Dermis blood vessel endothelial cell (primary cell): ENCODE data around the gene ETS1. TPM values are rescaled to one million over a fixed set of nuclear protein-coding genes. Genes with fewer than 3 reads are reported as not detected.

Experiments
- DNase-seq: peaks from one replicate; pipeline ENCODE4 v3.0.0; 2010
- total RNA-seq: library from RNA; depleted of rRNA; stranded (reverse); fragments of >200 nt; gene quantifications from 2 replicates; pipeline ENCODE4 v1.2.3, GENCODE V29; 2014

ETS1 gene
- total RNA-seq, 1 donor from 2014 or later: 128 TPM

GRCh38 chr11:128618603-128619002, 31.2 kb upstream of the ETS1 start:
- no peak for DNase-seq

GRCh38 chr11:128616161-128616560, 28.8 kb upstream of the ETS1 start:
- DNase-seq: no peak

- no peak for DNase-seq
These were observed 28.3 kb upstream of the ETS1 start for GRCh38 chr11:128615612-128616011.

- no peak for DNase-seq
These were observed 27.7 kb upstream of the ETS1 start for GRCh38 chr11:128615076-128615475.

- DNase-seq: no peak
These were observed 26.7 kb upstream of the ETS1 start for GRCh38 chr11:128614026-128614425.

- DNase-seq: no peak
These were observed 26.1 kb upstream of the ETS1 start for GRCh38 chr11:128613300-128613995.

- peak; percentile 72 for DNase-seq
These were observed 23.6 kb upstream of the ETS1 start for GRCh38 chr11:128610721-128611617.

GRCh38 chr11:128609785-128610184, 22.4 kb upstream of the ETS1 start:
- DNase-seq: no peak

GRCh38 chr11:128608746-128609407, 21.5 kb upstream of the ETS1 start:
- DNase-seq: no peak

GRCh38 chr11:128607819-128608218, 20.5 kb upstream of the ETS1 start:
- DNase-seq: no peak

- peak; percentile 83 for DNase-seq
These were observed 17.4 kb upstream of the ETS1 start for GRCh38 chr11:128604723-128605122.

- DNase-seq: no peak
These were observed 16.5 kb upstream of the ETS1 start for GRCh38 chr11:128603752-128604414.

GRCh38 chr11:128603003-128603696, 15.8 kb upstream of the ETS1 start:
- DNase-seq: no peak

- no peak for DNase-seq
These were observed 12.4 kb upstream of the ETS1 start for GRCh38 chr11:128599729-128600128.

- DNase-seq: no peak
These were observed 11.3 kb upstream of the ETS1 start for GRCh38 chr11:128598506-128599150.

- no peak for DNase-seq
These were observed 10.7 kb upstream of the ETS1 start for GRCh38 chr11:128598096-128598495.

GRCh38 chr11:128597209-128597608, 9.9 kb upstream of the ETS1 start:
- DNase-seq: no peak

GRCh38 chr11:128596250-128596649, 8.9 kb upstream of the ETS1 start:
- no peak for DNase-seq

- DNase-seq: no peak
These were observed 8.4 kb upstream of the ETS1 start for GRCh38 chr11:128595775-128596174.

- DNase-seq: peak; percentile 67
These were observed 7.9 kb upstream of the ETS1 start for GRCh38 chr11:128595221-128595620.

- no peak for DNase-seq
These were observed 6.9 kb upstream of the ETS1 start for GRCh38 chr11:128594226-128594625.

GRCh38 chr11:128593281-128593680, 5.9 kb upstream of the ETS1 start:
- DNase-seq: no peak
